SK-N-MC (cell line): ENCODE measurements around the gene PACS1.

Experiments
- EZH2 ChIP-seq: fragments of 200-600 bp; sonication (generic); IDR thresholded peaks from one replicate; pipeline ENCODE4 v1.6.1; 2017; ENCODE audit warnings: antibody characterized with exemption
- POLR2AphosphoS5 ChIP-seq: IDR thresholded peaks from 2 replicates; pipeline ENCODE4 v1.6.1; 2012; ENCODE audit warnings: mild to moderate bottlenecking, low read depth, low read length, borderline replicate concordance

- TF ChIP-seq EZH2 (no peak), POLR2AphosphoS5 (no peak)
Observed at GRCh38 chr11:66104057-66104638, 34.1 kb downstream of the PACS1 start.
